B cell (primary cell): ENCODE measurements around the gene CALHM1.
"Not testable (repeated sequence)": the region's sequence is repeated elsewhere in the genome, so short reads cannot be mapped to it uniquely, and the experiment has no call there.

Experiments used
- CTCF ChIP-seq: fragments of 200-600 bp; IDR thresholded peaks from one replicate; pipeline ENCODE4 v1.8.0; 2022; ENCODE audit warnings: antibody characterized with exemption, mild to moderate bottlenecking
- EZH2 ChIP-seq: IDR thresholded peaks from 2 replicates; pipeline ENCODE4 v1.6.1; 2012; ENCODE audit warnings: borderline replicate concordance, low read depth, mild to moderate bottlenecking, moderate library complexity, low read length; ENCODE audit not compliant: insufficient read depth, poor library complexity, severe bottlenecking

- peak; percentile 50 for TF ChIP-seq CTCF
- TF ChIP-seq EZH2, result not testable (repeated sequence)
These were observed 41.6 kb downstream of the CALHM1 start for GRCh38 chr10:103417148-103417469.
